Neuron (in vitro differentiated cells): ENCODE measurements around the gene CD55.

Source experiments
- H2AFZ ChIP-seq: one replicate; pipeline ENCODE4 v1.6.1; 2013; ENCODE audit warnings: low read depth, mild to moderate bottlenecking, inconsistent platforms, low read length, moderate library complexity
- H3K27me3 ChIP-seq: one replicate; pipeline ENCODE4 v1.6.1; 2013; ENCODE audit warnings: low read length; ENCODE audit not compliant: insufficient read depth
- H3K36me3 ChIP-seq: one replicate; pipeline ENCODE4 v1.6.1; 2013; ENCODE audit warnings: low read length; ENCODE audit not compliant: insufficient read depth
- H3K4me1 ChIP-seq: one replicate; pipeline ENCODE4 v1.6.1; 2013; ENCODE audit warnings: low read length; ENCODE audit not compliant: insufficient read depth
- H3K4me3 ChIP-seq: 2 replicates; pipeline ENCODE4 v1.5.1; 2013; ENCODE audit warnings: mild to moderate bottlenecking, low read length, moderate library complexity
- H3K9me3 ChIP-seq: one replicate; pipeline ENCODE4 v1.6.1; 2013; ENCODE audit warnings: low read length

CD55 gene

DNA sequence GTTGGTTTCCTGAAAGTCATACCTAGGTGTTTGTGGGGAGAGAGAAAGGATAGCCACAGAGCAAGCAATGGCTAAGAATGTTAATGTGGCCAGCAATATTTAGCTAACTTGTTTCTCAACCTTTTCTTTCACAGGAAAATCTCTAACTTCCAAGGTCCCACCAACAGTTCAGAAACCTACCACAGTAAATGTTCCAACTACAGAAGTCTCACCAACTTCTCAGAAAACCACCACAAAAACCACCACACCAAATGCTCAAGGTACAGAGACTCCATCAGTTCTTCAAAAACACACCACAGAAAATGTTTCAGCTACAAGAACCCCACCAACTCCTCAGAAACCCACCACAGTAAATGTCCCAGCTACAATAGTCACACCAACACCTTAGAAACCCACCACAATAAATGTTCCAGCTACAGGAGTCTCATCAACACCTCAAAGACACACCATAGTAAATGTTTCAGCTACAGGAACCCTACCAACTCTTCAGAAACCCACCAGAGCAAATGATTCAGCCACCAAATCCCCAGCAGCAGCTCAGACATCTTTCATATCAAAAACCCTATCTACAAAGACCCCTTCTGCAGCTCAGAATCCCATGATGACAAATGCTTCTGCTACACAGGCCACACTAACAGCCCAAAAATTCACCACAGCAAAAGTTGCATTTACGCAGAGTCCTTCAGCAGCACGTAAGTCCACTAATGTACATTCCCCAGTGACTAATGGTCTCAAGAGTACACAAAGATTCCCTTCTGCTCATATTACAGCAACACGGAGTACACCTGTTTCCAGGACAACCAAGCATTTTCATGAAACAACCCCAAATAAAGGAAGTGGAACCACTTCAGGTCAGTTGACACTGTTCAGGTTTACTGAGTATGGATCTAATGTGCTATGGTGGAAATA, 15.3 kb downstream of the CD55 start:
- no peaks in the 10 kb centered on the region for H3K4me1 ChIP-seq
- H3K4me3 ChIP-seq, result no peak overlapping the region
- no peaks in the 10 kb centered on the region for H3K27me3 ChIP-seq

DNA sequence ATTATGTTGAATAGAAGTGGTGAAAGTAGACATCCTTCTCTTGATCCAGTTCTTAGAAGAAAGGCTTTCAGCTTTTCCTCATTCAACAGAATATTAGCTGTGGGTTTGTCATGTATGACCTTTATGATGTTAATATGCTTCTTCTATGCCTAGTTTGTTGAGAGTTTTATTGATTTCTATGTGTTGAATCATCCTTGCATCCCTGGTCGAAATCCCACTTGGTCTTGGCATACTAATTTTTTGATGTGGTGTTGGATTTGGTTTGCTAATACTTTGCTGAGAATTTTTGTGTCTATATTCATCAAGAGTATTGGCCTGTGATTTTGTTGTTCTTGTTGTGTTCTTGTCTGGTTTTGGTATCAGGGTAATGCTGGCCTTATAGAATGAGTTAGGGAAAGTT, 20.9 kb downstream of the CD55 start:
- Histone ChIP-seq H2AFZ (no peak overlapping the region), H3K4me1 (no peaks in the 10 kb centered on the region), H3K4me3 (no peak overlapping the region), H3K36me3 (no peaks in the 10 kb centered on the region), H3K9me3 (no peaks in the 10 kb centered on the region), H3K27me3 (no peaks in the 10 kb centered on the region)

More for the DNA sequence above, 15.3 kb downstream of the CD55 start:
- H3K9me3 ChIP-seq, result no peaks in the 10 kb centered on the region
- H2AFZ ChIP-seq, result no peak overlapping the region
- no peaks in the 10 kb centered on the region for H3K36me3 ChIP-seq

- Histone ChIP-seq H3K36me3 (no peaks in the 10 kb centered on the region), H3K27me3 (no peaks in the 10 kb centered on the region), H3K9me3 (no peaks in the 10 kb centered on the region), H3K4me3 (no peak overlapping the region), H3K4me1 (no peaks in the 10 kb centered on the region), H2AFZ (no peak overlapping the region)
Observed at GRCh38 chr1:207343675-207344074, 22.2 kb downstream of the CD55 start.

GRCh38 chr1:207344221-207344620, 22.7 kb downstream of the CD55 start:
- Histone ChIP-seq H3K4me1 (no peaks in the 10 kb centered on the region), H2AFZ (no peak overlapping the region), H3K27me3 (no peaks in the 10 kb centered on the region), H3K36me3 (no peaks in the 10 kb centered on the region), H3K9me3 (no peaks in the 10 kb centered on the region), H3K4me3 (no peak overlapping the region)

- Histone ChIP-seq H3K4me3 (no peak overlapping the region), H2AFZ (no peak overlapping the region), H3K36me3 (no peaks in the 10 kb centered on the region), H3K9me3 (no peaks in the 10 kb centered on the region), H3K27me3 (no peaks in the 10 kb centered on the region), H3K4me1 (no peaks in the 10 kb centered on the region)
Observed at GRCh38 chr1:207345644-207346477, 24.4 kb downstream of the CD55 start.

DNA sequence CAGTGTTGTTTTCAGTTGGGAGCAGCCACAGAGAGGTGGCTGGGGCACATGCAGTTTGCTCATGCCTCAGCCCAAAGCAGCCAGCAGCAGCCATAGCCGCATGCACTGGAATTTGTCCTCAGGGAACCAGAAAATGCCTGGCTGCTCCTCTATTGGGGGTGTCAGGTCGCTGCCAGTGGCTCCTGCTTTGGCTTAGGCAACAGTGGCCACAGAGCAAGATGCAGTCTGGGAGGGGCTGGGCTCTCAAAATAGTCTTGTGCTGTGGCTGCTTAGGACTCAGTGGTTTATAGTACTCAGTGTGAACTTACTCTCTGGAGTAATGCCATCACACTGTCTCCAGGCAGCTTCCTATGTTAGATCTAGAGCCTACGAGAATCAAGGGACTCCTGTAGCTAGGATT, 25.0 kb downstream of the CD55 start:
- Histone ChIP-seq H2AFZ (no peak overlapping the region), H3K4me3 (no peak overlapping the region), H3K9me3 (no peaks in the 10 kb centered on the region), H3K27me3 (no peaks in the 10 kb centered on the region), H3K36me3 (no peaks in the 10 kb centered on the region), H3K4me1 (no peaks in the 10 kb centered on the region)

- H2AFZ ChIP-seq, result no peak overlapping the region
- no peaks in the 10 kb centered on the region for H3K4me1 ChIP-seq
- no peaks in the 10 kb centered on the region for H3K9me3 ChIP-seq
- no peaks in the 10 kb centered on the region for H3K27me3 ChIP-seq
- no peak overlapping the region for H3K4me3 ChIP-seq
- H3K36me3 ChIP-seq, result no peaks in the 10 kb centered on the region
Observed at GRCh38 chr1:207349979-207350378, 28.5 kb downstream of the CD55 start.

DNA sequence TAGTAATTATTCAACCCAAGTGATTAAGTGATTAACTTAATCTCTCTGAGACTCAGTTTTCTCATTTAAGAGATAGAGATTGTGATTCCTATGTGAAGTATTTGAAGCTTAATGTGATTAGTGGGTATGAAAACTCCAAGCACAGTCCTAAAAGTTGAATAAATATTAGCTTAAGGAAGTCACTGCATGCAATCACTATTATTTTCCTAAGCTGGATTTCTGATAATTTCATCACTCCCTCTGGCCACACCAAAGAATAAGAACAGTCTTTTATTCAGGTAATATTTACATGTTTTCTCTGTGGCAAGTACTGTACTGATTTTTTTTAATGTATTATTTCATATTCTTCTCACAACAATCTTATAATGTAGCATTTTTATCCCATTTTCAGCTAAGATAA, 31.1 kb downstream of the CD55 start:
- Histone ChIP-seq H3K4me1 (no peaks in the 10 kb centered on the region), H3K9me3 (no peaks in the 10 kb centered on the region), H3K4me3 (no peak overlapping the region), H2AFZ (no peak overlapping the region), H3K27me3 (no peaks in the 10 kb centered on the region), H3K36me3 (no peaks in the 10 kb centered on the region)

DNA sequence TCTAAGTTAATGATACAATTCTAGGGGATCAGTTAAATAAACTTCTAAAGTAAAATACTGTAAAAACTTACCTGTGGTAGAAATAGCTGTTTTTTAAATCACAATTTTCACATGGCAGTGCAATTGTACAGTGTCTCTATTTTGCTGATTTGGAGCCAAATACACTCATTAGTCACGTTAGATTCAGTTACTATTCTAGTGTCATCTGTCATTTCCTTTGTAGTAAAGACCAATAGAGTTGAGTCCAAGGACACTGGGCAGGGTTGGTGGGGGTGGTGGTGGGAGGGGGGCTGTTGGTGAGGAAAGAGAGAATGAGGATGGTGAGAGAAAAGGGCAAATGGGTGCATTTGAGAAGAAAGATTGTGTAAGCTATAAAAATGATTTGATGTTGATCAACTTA, 33.6 kb downstream of the CD55 start:
- Histone ChIP-seq H3K4me1 (no peaks in the 10 kb centered on the region), H3K4me3 (no peak overlapping the region), H3K27me3 (no peaks in the 10 kb centered on the region), H2AFZ (no peak overlapping the region), H3K9me3 (no peaks in the 10 kb centered on the region), H3K36me3 (no peaks in the 10 kb centered on the region)

- no peaks in the 10 kb centered on the region for H3K9me3 ChIP-seq
- H2AFZ ChIP-seq, result no peak overlapping the region
- no peaks in the 10 kb centered on the region for H3K27me3 ChIP-seq
- H3K4me1 ChIP-seq, result no peaks in the 10 kb centered on the region
- H3K4me3 ChIP-seq, result no peak overlapping the region
- H3K36me3 ChIP-seq, result no peaks in the 10 kb centered on the region
Observed at GRCh38 chr1:207355513-207356295, 34.2 kb downstream of the CD55 start.

- Histone ChIP-seq H2AFZ (no peak overlapping the region), H3K9me3 (no peaks in the 10 kb centered on the region), H3K36me3 (no peaks in the 10 kb centered on the region), H3K4me3 (no peak overlapping the region), H3K27me3 (no peaks in the 10 kb centered on the region), H3K4me1 (no peaks in the 10 kb centered on the region)
Observed at GRCh38 chr1:207361029-207361428, 39.6 kb downstream of the CD55 start.

- no peaks in the 10 kb centered on the region for H3K9me3 ChIP-seq
- H3K27me3 ChIP-seq, result no peaks in the 10 kb centered on the region
- no peak overlapping the region for H2AFZ ChIP-seq
- no peak overlapping the region for H3K4me3 ChIP-seq
- H3K36me3 ChIP-seq, result no peaks in the 10 kb centered on the region
- no peaks in the 10 kb centered on the region for H3K4me1 ChIP-seq
Observed at GRCh38 chr1:207361889-207362288, 40.4 kb downstream of the CD55 start.
